GM18526 (cell line): ENCODE results near the gene PRDX1.

ENCODE experiments used
- POLR2A ChIP-seq: IDR thresholded peaks from 3 replicates; pipeline ENCODE4 v1.6.1; 2011; ENCODE audit not compliant: insufficient read length; ENCODE audit errors: extremely low read depth

The PRDX1 gene

DNA sequence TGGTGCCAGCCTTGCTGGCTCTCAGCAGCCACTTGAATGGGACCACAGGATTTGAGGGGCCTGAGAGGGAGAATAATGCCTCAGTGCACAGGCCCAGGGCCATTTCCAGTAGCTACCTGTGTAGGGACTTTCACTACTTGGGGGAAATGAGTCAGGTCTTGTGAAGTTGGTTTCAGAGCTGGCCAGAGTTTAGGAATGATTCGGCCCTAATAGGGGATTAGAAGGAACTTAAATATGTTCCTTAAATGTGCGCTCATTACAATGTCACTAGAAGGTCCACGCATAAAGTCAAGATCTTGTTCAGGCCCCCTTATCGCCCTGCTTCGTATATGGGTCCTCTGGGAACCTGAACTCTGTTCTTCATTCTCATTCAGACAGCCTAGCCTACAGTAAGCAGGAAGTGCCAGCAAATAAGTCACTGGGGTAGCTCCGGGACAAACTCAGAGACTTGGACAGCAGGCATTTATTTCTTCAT, 23.4 kb upstream of the PRDX1 start:
- no peak for TF ChIP-seq POLR2A

DNA sequence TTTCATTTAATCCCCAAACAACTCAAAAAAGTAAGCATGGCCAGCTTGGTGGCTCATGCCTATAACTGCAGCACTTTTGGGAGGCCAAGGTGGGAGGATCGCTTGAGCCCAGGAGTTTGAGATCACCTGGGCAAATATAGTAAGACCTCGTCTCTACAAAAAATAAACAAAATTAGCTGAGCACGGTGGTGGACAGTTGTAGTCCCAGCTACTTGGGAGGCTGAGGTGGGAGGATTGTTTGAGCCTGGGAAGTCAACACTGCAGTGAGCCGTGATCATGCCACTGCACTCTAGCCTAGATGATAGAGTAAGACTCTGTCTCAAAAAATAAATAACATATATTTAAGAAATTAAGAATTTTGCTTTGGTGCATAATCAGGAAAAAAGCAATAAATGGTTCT, 22.8 kb upstream of the PRDX1 start:
- TF ChIP-seq POLR2A: no peak

DNA sequence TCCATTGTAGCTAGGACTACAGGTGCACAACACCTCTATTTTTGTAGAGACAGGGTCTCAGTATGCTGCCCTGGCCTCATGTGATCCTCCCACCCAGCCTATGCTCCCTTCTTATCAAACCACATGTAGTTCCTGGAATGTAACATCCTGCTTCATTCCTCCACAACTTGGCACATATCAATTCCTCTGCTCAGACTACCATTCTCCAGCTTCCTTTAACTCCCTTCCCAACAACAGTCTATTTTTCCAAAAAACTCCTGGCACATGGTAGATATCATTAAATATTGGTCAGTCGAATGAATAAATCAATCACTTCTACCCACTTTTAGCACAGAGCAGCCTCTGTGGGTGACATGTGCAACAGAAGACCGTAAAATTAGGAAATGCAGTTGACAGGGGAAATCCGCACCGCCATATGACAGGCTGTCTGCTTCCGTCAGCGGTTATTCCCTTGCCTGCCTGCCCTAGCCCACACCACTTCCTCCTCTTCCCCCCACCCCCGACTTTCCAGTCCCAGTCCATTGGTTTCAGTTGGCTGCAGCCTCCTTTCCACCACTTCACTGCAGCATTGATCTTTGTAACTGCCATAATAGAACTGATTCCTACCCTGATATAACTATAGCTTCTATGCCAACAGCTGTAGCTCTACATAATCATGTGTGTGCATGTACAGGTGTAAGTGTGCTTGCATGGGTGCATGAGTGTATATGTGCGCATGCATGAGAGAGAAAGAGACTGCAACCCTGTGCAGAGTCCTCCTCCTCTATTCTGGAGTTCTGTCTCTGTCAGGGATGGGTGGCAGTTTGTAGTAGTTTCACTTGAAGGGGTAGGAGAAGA, 22.1 kb upstream of the PRDX1 start:
- TF ChIP-seq POLR2A: no peak

DNA sequence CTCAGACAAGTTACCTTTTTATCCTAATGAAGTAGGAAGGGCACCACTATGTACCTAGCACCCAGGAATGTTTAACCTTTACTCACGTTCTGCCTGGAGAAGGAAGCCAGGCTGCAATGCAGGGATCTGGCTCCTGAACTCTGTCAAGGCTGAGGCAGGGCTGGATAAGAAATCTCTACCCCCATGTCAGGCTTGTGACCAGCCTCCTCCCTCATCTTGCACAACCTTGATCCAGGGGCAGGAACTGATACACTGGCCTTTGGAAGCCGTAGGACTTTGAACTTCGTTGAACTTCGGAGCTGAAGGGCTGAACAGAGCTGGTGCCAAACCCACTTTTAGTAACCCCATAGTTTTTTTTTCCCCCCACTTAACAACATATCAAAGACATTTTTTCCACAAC, 20.9 kb upstream of the PRDX1 start:
- no peak for TF ChIP-seq POLR2A

DNA sequence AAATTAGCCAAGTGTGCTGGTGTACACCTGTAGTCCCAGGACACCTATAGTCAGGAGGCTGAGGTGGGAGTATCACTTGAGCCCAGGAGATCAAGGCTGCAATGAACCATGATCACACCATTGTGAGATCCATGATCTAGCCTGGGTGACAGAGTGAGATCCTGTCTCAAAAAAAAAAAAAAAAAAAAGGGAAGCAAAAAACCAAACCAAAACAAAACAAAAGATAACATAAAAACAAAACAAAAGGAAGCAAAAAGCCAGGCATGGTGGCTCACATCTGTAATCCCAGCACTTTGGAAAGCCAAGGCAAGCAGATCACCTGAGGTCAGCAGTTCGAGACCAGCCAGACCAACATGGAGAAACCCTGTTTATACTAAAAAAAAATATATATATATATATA, 19.5 kb upstream of the PRDX1 start:
- TF ChIP-seq POLR2A: no peak

DNA sequence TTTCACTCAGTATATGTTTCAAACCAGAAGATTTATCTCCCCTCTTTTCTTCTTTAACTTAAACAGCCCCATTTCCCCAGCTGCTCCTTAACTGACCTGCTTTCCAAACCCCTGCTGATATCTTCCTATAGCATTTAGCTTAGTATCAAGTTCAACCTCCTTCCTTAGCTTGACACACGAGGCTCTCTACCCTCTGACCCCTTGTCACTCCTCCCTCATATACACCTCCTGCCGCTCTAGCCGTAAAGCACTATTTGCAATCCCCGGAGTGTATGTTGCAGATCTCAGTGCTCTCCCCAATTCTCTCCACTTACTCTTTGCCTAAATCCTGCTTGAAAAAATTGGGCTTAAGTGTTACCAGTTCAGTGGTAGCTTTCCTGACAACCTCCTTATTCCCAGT, 15.2 kb upstream of the PRDX1 start:
- no peak for TF ChIP-seq POLR2A

DNA sequence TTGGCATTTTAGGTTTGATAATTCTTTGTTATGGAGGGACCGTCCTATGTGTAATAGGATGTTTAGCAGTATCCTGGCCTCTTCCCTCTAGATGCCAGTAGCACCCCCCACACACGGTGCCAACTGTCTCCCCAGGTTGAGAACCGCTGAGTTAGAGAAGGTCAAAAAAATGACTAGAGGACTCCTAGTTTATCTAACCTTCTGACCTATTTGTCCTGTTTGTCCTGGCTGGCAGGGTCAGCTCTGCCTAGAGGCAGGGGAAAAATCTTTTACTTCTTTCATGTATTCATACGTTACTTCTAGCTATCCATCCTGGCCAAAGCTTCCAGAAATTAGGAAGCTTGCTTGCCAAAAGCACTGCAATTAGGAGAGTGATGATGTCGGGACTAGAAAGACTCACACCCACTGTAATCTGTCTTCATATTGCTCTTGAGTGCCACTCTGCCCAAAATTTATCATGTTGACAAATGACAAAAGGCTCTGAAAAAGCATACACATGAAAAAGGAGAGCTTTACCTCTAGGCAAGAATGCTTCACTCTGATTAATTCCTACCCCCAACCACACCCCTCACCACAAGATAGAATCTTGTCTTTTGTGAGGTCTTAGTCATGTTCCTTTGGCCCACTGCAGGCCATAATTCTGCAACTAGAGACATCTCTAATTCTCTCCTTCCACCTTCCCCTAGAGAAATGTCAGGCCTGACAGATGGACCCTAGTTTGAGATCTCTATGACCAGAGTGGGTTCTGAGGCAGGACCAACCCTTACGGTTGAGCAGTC, 14.5 kb upstream of the PRDX1 start:
- TF ChIP-seq POLR2A: no peak

DNA sequence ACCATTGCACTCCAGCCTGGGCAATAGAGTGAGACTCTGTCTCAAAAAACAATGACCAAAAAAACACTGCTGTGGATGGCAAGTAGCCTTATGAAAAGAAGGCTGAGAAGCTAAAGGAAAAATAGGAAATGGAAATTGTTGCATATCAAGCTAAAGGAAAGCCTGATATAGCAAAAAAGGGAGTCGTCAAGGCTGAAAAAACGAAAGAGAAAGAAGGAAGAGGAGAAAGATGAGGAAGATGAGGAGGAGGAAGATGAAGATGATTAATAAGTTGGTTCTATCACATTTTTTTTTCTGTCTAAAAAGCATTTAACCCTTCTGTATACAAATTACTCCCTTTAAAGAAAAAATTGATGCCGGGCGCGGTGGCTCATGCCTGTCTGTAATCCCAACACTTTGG, 10.2 kb upstream of the PRDX1 start:
- no peak for TF ChIP-seq POLR2A

DNA sequence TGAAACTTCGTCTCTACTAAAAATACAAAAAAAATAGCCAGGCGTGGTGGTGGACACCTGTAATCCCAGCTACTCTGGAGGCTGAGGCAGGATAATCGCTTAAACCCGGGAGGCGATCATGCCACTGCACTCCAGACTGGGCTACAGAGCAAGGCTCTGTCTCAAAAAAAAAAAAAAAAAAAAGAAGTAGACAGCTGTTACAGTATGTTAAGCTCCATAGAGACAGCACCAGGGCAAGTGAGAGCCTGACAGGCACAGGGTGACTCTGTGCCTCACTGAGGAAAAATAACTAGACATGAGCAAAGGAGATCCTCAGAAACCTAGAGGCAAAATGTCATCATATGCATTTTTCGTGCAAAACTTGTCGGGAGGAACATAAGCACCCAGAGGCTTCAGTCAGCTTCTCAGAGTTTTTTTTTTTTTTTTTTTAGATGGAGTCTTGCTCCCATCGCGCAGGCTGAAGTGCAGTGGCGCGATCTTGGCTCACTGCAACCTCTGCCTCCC, 9.0 kb upstream of the PRDX1 start:
- no peak for TF ChIP-seq POLR2A

DNA sequence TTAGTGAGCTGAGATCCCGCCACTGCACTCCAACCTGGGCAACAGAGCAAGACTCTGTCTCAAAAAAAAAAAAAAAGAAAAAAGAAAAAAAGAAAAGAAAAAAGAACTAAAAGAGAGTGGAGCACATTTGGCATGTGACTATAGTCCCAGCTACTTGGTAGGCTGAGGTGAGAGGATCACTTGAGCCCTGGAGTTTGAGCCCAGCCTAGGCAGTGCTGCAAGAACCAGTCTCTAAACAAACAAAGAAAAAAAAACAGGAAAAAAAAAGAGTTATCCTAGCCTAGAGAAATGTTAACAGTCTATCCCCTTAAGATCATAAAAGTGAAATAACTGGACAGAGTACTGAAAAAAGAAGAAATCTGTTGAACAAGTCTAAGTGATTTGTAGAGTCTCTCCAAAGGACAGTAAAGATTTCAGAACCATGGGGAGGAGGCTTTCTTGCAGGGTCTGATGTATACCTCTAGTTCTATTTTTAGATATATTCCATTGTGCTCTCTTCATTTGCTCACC, 4.5 kb upstream of the PRDX1 start:
- no peak for TF ChIP-seq POLR2A

DNA sequence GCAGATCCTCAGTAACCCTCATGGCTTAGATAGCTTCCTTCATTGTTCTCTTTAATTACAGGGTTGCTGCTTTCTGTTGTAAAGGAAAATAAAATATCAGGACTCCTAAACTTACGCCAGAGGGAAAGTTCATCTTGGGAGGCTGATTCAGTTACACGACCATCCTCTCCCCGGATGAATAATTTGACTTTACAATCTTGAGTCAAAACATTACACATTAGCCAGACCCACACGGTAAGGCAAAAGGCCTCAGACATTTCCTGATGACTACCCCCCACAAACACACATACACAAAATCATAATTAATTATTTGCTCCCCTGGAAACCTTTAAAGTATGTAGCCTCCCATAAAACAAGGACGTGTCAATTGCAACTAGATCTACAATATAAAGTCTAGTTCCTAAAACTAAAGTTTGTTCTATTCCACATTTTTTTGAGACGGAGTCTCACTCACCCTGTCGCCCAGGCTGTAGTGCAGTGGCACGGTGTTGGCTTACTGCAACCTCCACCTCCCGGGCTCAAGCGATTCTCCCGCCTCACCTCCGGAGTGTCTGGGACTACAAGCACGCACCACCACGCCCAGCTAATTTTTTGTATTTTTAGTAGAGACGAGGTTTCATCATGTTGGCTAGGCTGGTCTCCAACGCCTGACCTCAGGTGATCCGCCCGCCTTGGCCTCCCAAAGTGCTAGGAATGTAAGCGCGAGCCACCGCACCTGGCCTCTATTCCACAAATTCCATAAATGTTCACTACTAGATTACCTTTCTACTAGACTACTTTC, 830 bp upstream of the PRDX1 start:
- no peak for TF ChIP-seq POLR2A

DNA sequence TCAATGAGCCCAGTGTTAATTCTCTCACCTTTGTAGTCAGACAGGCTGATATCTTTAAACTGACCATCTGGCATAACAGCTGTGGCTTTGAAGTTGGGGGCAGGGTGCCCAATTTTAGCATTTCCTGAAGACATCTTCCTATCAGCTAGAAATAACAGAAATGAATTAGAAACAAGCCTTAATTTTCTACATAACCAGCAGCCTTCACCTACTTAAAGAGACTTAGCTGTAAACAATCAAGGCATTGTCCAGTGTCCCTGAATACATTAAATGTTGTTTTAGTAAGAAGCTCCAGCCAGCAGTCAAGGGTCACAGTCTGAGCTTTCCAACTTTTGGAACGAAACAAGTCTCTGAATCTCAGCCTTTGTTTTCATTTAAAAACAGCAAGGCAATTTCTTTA, 2.8 kb downstream of the PRDX1 start:
- no peak for TF ChIP-seq POLR2A

DNA sequence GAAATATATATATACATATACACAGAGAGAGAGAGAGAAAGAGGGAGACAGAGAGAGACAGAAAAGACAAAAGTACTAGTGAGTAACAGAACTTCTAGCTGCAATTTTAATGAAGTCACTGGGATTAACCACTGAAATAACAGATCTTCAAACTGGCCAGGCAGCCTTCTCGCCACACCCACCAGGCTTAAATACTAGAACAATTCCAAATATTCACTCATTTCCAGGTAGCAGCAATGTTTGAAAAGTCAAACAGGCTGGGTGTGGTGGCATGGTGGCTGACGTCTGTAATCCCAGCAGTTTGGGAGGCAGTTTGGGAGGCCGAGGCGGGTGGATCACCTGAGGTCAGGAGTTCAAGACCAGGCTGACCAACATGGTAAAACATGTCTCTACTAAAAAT, 5.2 kb downstream of the PRDX1 start:
- TF ChIP-seq POLR2A: no peak

DNA sequence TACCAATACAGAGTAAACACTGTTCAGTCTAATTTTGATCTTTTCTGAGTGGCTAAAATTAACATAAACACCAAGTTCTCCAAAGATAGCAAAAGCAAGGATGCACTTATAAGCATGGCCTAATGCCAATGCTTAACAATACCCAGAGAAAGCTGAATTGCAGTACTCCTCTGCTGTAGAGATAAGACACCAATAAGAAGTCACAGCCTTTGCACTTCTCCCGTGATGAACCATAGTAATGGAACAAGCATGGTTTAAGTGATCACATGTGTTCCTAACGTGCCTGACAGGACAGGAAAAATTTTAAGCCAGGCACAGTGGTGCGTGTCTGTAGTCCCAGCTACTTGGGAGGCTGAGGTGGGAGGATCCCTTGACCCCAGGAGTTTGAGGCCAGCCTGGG, 5.6 kb downstream of the PRDX1 start:
- no peak for TF ChIP-seq POLR2A

DNA sequence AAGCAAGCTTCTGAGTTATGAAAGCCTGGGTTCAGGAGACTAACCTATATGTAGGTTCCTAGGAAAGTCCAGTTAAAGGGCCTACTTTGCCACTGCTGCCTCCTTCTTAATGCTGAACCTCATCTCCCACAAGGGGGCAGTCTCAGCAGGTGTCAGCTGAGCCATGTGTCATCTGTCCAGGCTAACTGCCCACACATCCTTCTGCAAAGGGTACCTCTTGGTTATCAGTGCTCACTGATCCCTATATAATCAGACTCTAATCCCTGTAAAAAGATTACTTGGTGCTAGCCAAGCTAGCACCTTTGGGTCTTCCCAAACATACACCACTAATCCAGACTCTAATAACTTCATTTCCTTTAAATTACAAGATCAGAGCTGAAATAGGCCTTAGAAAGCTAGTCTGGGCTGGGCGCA, 9.0 kb downstream of the PRDX1 start:
- TF ChIP-seq POLR2A: no peak
